ENCODE data around the gene TNS4.
A peak's percentile ranks its signal among the peaks of the same experiment; 100 is the strongest.

TNS4 gene

GRCh38 chr17:40515491-40516041 is 14.1 kb upstream of the TNS4 start:
- DNase-seq (ENCODE audit: low read depth), result no peak

- no peak for DNase-seq (ENCODE audit: low read depth)
These were observed 13.6 kb upstream of the TNS4 start for GRCh38 chr17:40515011-40515410.

- DNase-seq (ENCODE audit: low read depth), result no peak
These were observed 12.8 kb upstream of the TNS4 start for GRCh38 chr17:40514013-40514875.

- no peak for DNase-seq (ENCODE audit: low read depth)
These were observed 10.3 kb upstream of the TNS4 start for GRCh38 chr17:40511667-40512220.

GRCh38 chr17:40511136-40511535 is 9.7 kb upstream of the TNS4 start:
- DNase-seq (ENCODE audit: low read depth), result no peak

GRCh38 chr17:40510328-40510648 is 8.9 kb upstream of the TNS4 start:
- DNase-seq (ENCODE audit: low read depth), result no peak

GRCh38 chr17:40509626-40510327 is 8.4 kb upstream of the TNS4 start:
- DNase-seq (ENCODE audit: low read depth), result no peak

GRCh38 chr17:40506786-40507185 is 5.4 kb upstream of the TNS4 start:
- no peak for DNase-seq (ENCODE audit: low read depth)

- no peak for DNase-seq (ENCODE audit: low read depth)
These were observed 1.7 kb upstream of the TNS4 start for GRCh38 chr17:40503154-40503553.

GRCh38 chr17:40502716-40503115 is 1.3 kb upstream of the TNS4 start:
- DNase-seq (ENCODE audit: low read depth), result no peak

GRCh38 chr17:40500709-40501108 is 714 bp downstream of the TNS4 start:
- DNase-seq (ENCODE audit: low read depth), result no peak

GRCh38 chr17:40500190-40500589 is 1.2 kb downstream of the TNS4 start:
- no peak for DNase-seq (ENCODE audit: low read depth)

- DNase-seq (ENCODE audit: low read depth), result peak; percentile 72
These were observed 1.8 kb downstream of the TNS4 start for GRCh38 chr17:40499551-40500189.

GRCh38 chr17:40498281-40499084 is 2.9 kb downstream of the TNS4 start:
- DNase-seq (ENCODE audit: low read depth), result no peak

GRCh38 chr17:40497695-40498094 is 3.7 kb downstream of the TNS4 start:
- peak; percentile 69 for DNase-seq (ENCODE audit: low read depth)

- no peak for DNase-seq (ENCODE audit: low read depth)
These were observed 4.6 kb downstream of the TNS4 start for GRCh38 chr17:40496634-40497420.

- DNase-seq (ENCODE audit: low read depth), result no peak
These were observed 5.3 kb downstream of the TNS4 start for GRCh38 chr17:40496170-40496569.

GRCh38 chr17:40495140-40495539 is 6.3 kb downstream of the TNS4 start:
- no peak for DNase-seq (ENCODE audit: low read depth)

GRCh38 chr17:40493697-40494096 is 7.7 kb downstream of the TNS4 start:
- DNase-seq (ENCODE audit: low read depth), result no peak

GRCh38 chr17:40491486-40491885 is 9.9 kb downstream of the TNS4 start:
- DNase-seq (ENCODE audit: low read depth), result no peak

- DNase-seq (ENCODE audit: low read depth), result no peak
These were observed 10.4 kb downstream of the TNS4 start for GRCh38 chr17:40490982-40491381.

Measured in stromal cell of bone marrow (primary cell).